ENCODE measurements around the gene INPP4B. TPM values are rescaled to one million over a fixed set of nuclear protein-coding genes. Genes with fewer than 3 reads are reported as not detected.

The INPP4B gene
- total RNA-seq, 1 donor from 2014 or later, result 16.8 TPM

DNA sequence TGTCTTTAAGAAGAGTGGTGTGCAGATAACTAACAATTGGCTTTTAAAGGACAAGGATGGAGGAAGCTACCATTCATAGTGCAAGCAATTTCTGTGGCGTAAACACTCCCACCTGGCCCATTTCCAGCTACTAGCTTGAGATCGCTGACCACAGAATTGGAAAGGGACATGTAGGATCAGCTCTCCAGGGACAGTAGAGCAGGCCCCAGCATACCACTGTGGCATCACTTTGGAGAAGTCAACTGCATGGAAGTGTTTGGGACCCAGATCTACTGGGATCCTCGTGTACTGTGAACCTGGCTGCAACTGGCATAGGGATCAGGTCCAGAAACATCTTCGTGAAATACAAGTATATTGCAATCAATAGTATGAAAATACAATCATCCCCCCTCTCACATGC is 515.0 kb downstream of the INPP4B start:
- Mint-ChIP-seq H3K4me3 (no peak overlapping the region), H3K9me3 (no peaks in the 10 kb centered on the region), H3K4me1 (ENCODE audit: low read depth) (no peaks in the 10 kb centered on the region), H3K36me3 (ENCODE audit: low read depth) (peaks cover 1% of the 10 kb centered on the region), H3K27ac (no peak overlapping the region), H3K27me3 (ENCODE audit: insufficient read depth) (no peaks in the 10 kb centered on the region)
- intact Hi-C loops (cut with micrococcal nuclease), result no loop called here
- DNase-seq (ENCODE audit: low spot score), result no peak

DNA sequence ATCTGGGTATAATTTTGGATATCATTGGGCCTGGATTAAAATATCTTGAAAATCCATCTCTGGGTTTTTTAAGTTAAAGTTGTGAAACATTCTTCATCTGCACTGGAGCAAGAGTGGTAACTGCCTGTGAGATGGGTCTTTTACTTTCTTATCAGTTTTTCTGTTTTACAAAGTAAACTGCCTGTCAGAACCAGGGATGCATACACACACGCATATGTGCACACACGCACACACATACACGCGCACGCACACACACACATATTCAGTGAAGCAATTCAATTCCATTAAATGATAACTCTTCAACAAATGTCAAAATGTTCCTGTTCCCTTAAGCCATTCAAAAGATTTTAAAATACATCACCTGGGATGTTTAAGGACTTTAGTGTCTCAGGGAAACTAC is 515.8 kb downstream of the INPP4B start:
- no peaks in the 10 kb centered on the region for H3K9me3 Mint-ChIP-seq
- DNase-seq (ENCODE audit: low spot score), result no peak
- H3K36me3 Mint-ChIP-seq (ENCODE audit: low read depth), result no peaks in the 10 kb centered on the region
- intact Hi-C loops (cut with micrococcal nuclease), result no loop called here
- no peaks in the 10 kb centered on the region for H3K27me3 Mint-ChIP-seq (ENCODE audit: insufficient read depth)
- no peak overlapping the region for H3K4me3 Mint-ChIP-seq
- peaks cover 7% of the 10 kb centered on the region for H3K4me1 Mint-ChIP-seq (ENCODE audit: low read depth)
- H3K27ac Mint-ChIP-seq, result no peak overlapping the region

DNA sequence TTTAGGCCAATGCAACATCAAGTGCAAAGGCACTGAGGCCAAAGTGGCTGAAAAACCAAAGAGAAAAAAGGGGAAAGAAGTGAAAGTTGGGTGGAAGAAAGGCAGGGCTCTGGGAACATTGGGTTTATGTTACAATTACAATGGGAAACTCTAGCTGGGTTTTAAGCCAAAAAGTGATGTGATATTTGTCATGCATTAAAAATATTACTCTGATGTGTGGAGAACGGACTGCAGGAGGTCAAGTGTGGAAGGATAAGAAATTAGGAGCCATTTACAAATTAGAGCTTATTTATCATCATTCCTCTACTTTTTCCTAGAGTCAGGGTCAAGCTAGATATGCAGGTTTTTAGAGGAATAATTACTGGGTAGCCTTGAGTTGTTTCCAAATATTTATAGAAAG is 516.8 kb downstream of the INPP4B start:
- peaks cover 17% of the 10 kb centered on the region for H3K4me1 Mint-ChIP-seq (ENCODE audit: low read depth)

DNA sequence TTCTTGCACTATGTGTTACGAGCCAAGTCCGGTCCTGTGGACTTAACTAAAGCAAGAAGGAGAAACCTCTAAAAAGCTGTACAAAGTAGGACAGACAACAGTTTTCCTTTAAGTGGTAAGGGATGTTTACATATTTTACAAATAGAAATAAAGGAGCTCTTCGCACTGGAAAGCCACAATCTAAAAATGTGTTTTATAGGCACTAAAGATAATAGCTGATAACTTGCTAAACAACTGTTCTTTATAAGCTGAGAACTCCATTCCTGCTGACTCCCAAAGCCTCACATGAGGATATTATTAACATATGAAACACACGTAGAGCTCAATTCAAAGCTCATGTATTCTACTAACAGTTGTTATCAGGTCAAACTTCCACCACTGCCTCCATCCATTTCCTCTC is 519.9 kb downstream of the INPP4B start:
- Mint-ChIP-seq H3K9me3 (peaks cover 7% of the 10 kb centered on the region), H3K4me3 (no peak overlapping the region), H3K4me1 (ENCODE audit: low read depth) (peaks cover 18% of the 10 kb centered on the region), H3K27me3 (ENCODE audit: insufficient read depth) (no peaks in the 10 kb centered on the region), H3K36me3 (ENCODE audit: low read depth) (peaks cover 3% of the 10 kb centered on the region), H3K27ac (no peak overlapping the region)
- no peak for DNase-seq (ENCODE audit: low spot score)
- intact Hi-C loops (cut with micrococcal nuclease), result no loop called here

More for the DNA sequence above, 516.8 kb downstream of the INPP4B start:
- no peaks in the 10 kb centered on the region for H3K27me3 Mint-ChIP-seq (ENCODE audit: insufficient read depth)
- H3K4me3 Mint-ChIP-seq, result no peak overlapping the region
- intact Hi-C loops (cut with micrococcal nuclease), result no loop called here
- H3K36me3 Mint-ChIP-seq (ENCODE audit: low read depth), result no peaks in the 10 kb centered on the region
- DNase-seq (ENCODE audit: low spot score), result no peak
- H3K27ac Mint-ChIP-seq, result no peak overlapping the region
- H3K9me3 Mint-ChIP-seq, result no peaks in the 10 kb centered on the region

DNA sequence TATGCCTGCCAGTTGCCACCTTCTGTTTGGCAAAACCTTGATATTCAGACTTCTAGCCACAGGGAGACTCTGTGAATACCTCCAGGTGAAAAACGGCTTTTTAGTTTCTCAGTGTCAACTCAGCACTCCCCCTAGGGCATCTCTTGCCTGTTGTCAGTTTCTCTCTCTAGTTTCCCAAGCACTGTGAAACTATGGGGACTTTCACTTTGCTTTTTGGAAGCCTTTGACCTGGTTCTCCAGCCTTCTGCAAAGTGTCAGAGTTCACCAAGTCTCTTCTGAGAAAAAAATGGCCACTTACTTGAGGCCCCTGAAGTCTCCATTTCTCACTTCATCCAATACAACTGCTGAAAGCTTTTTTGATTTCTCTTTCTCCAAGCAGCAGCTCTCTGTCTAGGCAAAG is 521.5 kb downstream of the INPP4B start:
- intact Hi-C loops (cut with micrococcal nuclease), result no loop called here
- Mint-ChIP-seq H3K4me3 (no peak overlapping the region), H3K27me3 (ENCODE audit: insufficient read depth) (no peaks in the 10 kb centered on the region), H3K4me1 (ENCODE audit: low read depth) (peaks cover 18% of the 10 kb centered on the region), H3K36me3 (ENCODE audit: low read depth) (peaks cover 3% of the 10 kb centered on the region), H3K27ac (no peak overlapping the region), H3K9me3 (peaks cover 7% of the 10 kb centered on the region)
- no peak for DNase-seq (ENCODE audit: low spot score)

DNA sequence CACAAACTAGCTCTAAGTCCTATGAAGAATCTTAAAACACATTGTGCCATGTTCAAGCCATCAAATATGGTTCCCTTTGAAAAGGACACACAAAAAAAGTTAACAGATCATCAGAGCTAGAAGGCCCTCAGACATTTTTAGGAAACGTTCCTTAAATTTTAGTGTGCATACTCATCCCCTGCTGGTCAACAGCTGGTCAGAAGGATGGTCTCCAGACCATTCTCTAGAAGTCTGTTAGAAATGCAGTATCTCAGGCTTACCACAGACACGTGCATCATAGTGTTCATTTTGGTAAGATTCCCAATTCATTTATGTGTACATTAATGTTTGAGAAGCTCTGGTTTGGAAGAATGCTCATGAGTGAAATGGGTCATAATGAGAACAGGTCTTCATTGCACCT is 523.1 kb downstream of the INPP4B start:
- intact Hi-C loops (cut with micrococcal nuclease), result no loop called here
- peaks cover 4% of the 10 kb centered on the region for H3K36me3 Mint-ChIP-seq (ENCODE audit: low read depth)
- peaks cover 7% of the 10 kb centered on the region for H3K9me3 Mint-ChIP-seq

DNA sequence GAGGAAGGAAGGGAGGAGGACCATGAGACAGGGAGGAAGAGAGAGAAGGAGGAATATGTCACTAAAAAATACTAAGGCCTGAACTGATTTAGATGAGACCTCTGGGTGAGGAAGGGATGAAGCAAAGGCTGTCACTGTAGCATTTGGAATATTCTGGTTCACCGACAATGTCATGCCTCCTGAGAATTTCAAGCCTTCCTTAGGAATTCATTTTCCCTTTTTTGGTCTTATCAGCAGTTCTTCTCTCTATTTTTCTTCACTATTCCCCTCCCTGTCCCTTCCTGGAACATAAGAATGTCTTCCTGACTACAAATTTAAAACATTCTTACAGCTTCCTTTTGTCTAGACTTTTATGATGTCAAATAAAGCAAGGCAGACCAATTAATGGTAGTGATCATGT is 527.8 kb downstream of the INPP4B start:
- H3K4me3 Mint-ChIP-seq, result no peak overlapping the region
- DNase-seq (ENCODE audit: low spot score), result no peak
- no peak overlapping the region for H3K27ac Mint-ChIP-seq
- H3K4me1 Mint-ChIP-seq (ENCODE audit: low read depth), result peaks cover 28% of the 10 kb centered on the region
- H3K9me3 Mint-ChIP-seq, result peaks cover 7% of the 10 kb centered on the region
- intact Hi-C loops (cut with micrococcal nuclease), result no loop called here
- H3K27me3 Mint-ChIP-seq (ENCODE audit: insufficient read depth), result no peaks in the 10 kb centered on the region
- peaks cover 17% of the 10 kb centered on the region for H3K36me3 Mint-ChIP-seq (ENCODE audit: low read depth)

More for the DNA sequence above, 523.1 kb downstream of the INPP4B start:
- Mint-ChIP-seq H3K27me3 (ENCODE audit: insufficient read depth) (no peaks in the 10 kb centered on the region), H3K27ac (no peak overlapping the region), H3K4me1 (ENCODE audit: low read depth) (peaks cover 20% of the 10 kb centered on the region), H3K4me3 (no peak overlapping the region)
- no peak for DNase-seq (ENCODE audit: low spot score)

DNA sequence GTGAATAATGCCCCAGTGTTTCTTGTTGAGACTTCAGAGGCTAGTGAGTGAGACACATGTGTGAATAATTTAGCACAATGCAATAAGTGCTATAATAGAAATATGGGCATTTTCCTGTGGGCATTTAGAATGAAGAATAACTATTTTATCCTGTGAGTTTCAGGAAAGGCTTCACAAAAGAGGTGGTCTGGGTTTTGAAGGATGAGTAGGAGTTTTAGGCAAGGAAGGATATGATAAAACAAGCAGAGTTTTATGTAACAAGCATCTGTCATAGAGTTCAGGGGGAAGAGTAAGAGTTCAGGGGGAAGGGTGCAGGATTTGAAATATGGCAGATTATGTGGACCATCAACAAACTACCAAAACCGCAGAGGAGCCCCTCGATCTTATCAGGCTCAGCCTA is 529.2 kb downstream of the INPP4B start:
- intact Hi-C loops (cut with micrococcal nuclease), result no loop called here
- Mint-ChIP-seq H3K4me1 (ENCODE audit: low read depth) (peaks cover 36% of the 10 kb centered on the region), H3K27me3 (ENCODE audit: insufficient read depth) (no peaks in the 10 kb centered on the region), H3K9me3 (peaks cover 7% of the 10 kb centered on the region), H3K4me3 (no peak overlapping the region), H3K36me3 (ENCODE audit: low read depth) (peaks cover 24% of the 10 kb centered on the region), H3K27ac (no peak overlapping the region)
- DNase-seq (ENCODE audit: low spot score), result no peak

DNA sequence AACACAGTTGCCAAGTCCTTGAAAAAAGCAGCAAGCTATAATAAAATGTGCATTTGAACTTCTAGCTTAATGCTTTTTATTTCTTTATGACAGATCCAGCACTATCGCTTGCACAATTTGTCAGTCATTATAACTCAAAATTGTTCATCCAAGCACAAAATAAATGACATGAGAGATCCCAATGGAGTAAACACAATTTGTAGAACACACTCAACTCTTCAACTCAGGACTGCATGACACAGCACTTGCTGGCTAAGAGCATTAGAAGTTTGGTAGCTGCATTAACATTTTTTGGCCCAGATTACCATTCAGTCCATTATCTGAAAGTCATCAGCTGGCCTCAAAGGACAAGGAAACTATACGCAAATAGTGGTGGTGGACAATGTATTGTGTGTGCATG is 530.1 kb downstream of the INPP4B start:
- H3K4me3 Mint-ChIP-seq, result no peak overlapping the region
- no peaks in the 10 kb centered on the region for H3K27me3 Mint-ChIP-seq (ENCODE audit: insufficient read depth)
- H3K36me3 Mint-ChIP-seq (ENCODE audit: low read depth), result peaks cover 22% of the 10 kb centered on the region
- peaks cover 36% of the 10 kb centered on the region for H3K4me1 Mint-ChIP-seq (ENCODE audit: low read depth)
- no peak for DNase-seq (ENCODE audit: low spot score)
- intact Hi-C loops (cut with micrococcal nuclease), result no loop called here
- H3K9me3 Mint-ChIP-seq, result no peaks in the 10 kb centered on the region
- no peak overlapping the region for H3K27ac Mint-ChIP-seq

DNA sequence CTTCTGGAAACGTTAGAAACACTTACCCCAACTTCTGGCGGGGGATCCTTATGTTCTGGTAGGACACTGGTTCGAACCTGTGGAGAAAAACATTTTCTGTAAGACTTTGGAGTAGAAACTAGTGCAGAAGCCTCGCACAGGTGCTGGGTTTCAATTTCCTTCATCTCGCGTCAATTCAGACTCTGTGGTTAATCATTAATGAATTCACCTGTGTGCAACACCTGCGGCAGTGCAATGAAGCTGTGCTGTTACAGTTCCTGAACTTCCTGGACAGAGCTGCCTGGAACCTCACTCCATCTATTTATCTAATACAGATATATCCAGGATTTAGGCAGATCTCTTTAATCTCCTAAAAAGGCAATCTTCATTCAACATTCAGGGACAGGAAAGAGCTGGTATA is 531.4 kb downstream of the INPP4B start:
- H3K36me3 Mint-ChIP-seq (ENCODE audit: low read depth), result peaks cover 22% of the 10 kb centered on the region
- no peaks in the 10 kb centered on the region for H3K9me3 Mint-ChIP-seq
- intact Hi-C loops (cut with micrococcal nuclease), result no loop called here
- no peaks in the 10 kb centered on the region for H3K27me3 Mint-ChIP-seq (ENCODE audit: insufficient read depth)
- no peak overlapping the region for H3K27ac Mint-ChIP-seq
- DNase-seq (ENCODE audit: low spot score), result no peak
- peaks cover 36% of the 10 kb centered on the region for H3K4me1 Mint-ChIP-seq (ENCODE audit: low read depth)
- no peak overlapping the region for H3K4me3 Mint-ChIP-seq

DNA sequence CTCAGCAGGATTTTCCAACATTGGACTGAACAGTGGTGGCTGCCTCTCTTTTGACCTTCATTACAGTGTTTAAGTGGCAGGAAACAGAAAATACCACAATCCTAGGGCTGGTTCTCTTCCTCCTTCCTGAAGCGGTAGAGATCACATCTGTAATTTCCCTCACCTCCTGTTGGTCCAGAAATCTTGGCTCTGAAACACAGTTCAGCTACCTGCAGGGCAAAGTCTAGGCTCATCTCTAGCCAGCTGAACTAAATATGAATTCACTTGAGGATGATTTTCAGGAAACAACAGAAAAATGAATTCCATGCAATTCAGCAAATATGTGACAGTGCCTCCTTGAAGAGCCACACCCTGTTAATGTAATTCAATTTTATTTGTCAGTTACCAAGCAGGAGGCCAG is 531.9 kb downstream of the INPP4B start:
- no peak overlapping the region for H3K4me3 Mint-ChIP-seq
- H3K4me1 Mint-ChIP-seq (ENCODE audit: low read depth), result peaks cover 36% of the 10 kb centered on the region
- no peak overlapping the region for H3K27ac Mint-ChIP-seq
- DNase-seq (ENCODE audit: low spot score), result no peak
- no peaks in the 10 kb centered on the region for H3K9me3 Mint-ChIP-seq
- intact Hi-C loops (cut with micrococcal nuclease), result no loop called here
- H3K27me3 Mint-ChIP-seq (ENCODE audit: insufficient read depth), result no peaks in the 10 kb centered on the region
- peaks cover 22% of the 10 kb centered on the region for H3K36me3 Mint-ChIP-seq (ENCODE audit: low read depth)

DNA sequence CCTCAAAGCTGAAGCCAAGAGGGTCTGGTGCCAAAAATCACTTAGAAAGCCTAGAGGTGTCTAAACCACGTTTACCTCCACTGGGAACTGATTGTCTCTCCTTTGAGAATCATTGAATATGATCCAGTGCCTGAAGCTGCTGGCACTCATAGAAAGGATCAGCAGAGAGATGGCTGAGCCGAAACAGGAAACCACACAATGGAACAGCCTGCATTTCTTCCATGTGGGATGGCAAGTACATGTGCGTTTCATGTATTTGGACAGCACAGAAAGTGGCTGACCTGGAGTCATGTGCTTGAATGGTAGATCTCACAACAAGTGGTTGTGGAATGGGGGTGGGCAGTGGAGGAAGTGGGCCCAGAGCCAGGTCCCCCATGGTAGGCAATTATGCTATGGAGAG is 533.7 kb downstream of the INPP4B start:
- DNase-seq (ENCODE audit: low spot score), result no peak
- intact Hi-C loops (cut with micrococcal nuclease), result no loop called here
- Mint-ChIP-seq H3K9me3 (no peaks in the 10 kb centered on the region), H3K36me3 (ENCODE audit: low read depth) (peaks cover 18% of the 10 kb centered on the region), H3K27ac (no peak overlapping the region), H3K4me1 (ENCODE audit: low read depth) (peaks cover 29% of the 10 kb centered on the region), H3K27me3 (ENCODE audit: insufficient read depth) (no peaks in the 10 kb centered on the region), H3K4me3 (no peak overlapping the region)

DNA sequence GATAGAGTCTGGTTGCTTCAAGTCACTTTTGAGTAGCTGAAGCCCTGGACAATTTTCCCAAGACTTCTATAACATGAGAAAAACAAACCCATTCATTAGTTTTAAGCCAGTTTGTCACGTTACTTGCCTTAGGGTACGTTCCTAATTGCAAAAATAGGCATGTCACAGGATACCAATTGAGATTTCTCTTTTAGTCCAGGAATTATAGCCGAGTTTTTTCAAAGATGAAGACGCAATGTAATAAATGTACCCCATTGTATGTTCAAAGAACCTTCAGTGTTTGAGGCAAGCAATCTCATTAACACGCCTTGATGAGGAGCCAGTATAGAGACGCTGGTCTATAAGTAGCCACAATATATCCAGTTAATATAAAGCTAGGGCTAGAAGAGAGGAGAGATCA is 534.2 kb downstream of the INPP4B start:
- H3K4me3 Mint-ChIP-seq, result no peak overlapping the region

DNA sequence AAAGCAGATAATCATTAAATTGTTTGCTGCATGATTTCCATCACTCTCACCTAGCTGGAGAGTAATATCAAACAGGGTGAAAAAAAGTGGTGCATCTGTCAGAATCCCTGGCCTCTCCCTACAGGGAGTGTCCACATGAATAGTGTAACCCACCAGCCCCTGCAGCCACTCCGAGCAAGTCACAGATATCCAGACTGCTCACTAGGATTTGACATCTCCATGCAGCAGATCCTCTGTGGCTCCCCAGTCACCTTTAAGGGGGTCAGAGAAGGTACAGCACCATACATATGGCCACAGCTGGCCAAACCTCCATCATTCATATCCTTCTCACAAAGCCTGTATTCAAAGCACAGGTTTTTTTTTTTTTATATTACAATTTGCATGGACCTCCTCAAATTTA is 536.3 kb downstream of the INPP4B start:
- Mint-ChIP-seq H3K9me3 (no peaks in the 10 kb centered on the region), H3K36me3 (ENCODE audit: low read depth) (peaks cover 15% of the 10 kb centered on the region), H3K4me3 (no peak overlapping the region), H3K4me1 (ENCODE audit: low read depth) (peaks cover 24% of the 10 kb centered on the region), H3K27me3 (ENCODE audit: insufficient read depth) (no peaks in the 10 kb centered on the region), H3K27ac (no peak overlapping the region)
- no peak for DNase-seq (ENCODE audit: low spot score)
- intact Hi-C loops (cut with micrococcal nuclease), result no loop called here

More for the DNA sequence above, 534.2 kb downstream of the INPP4B start:
- Mint-ChIP-seq H3K27me3 (ENCODE audit: insufficient read depth) (no peaks in the 10 kb centered on the region), H3K4me1 (ENCODE audit: low read depth) (peaks cover 25% of the 10 kb centered on the region), H3K36me3 (ENCODE audit: low read depth) (peaks cover 16% of the 10 kb centered on the region), H3K27ac (no peak overlapping the region), H3K9me3 (no peaks in the 10 kb centered on the region)
- no peak for DNase-seq (ENCODE audit: low spot score)
- intact Hi-C loops (cut with micrococcal nuclease), result no loop called here
